H1 (cell line): ENCODE measurements around the gene EHD4.

Experiments used
- ATF2 ChIP-seq: IDR thresholded peaks from 2 replicates; pipeline ENCODE4 v1.6.1; 2012; ENCODE audit warnings: low read length, inconsistent platforms
- CEBPB ChIP-seq: IDR thresholded peaks from 2 replicates; pipeline ENCODE4 v1.6.1; 2012; ENCODE audit warnings: low read depth, low read length
- CREB1 ChIP-seq: IDR thresholded peaks from 2 replicates; pipeline ENCODE4 v1.6.1; 2012; ENCODE audit warnings: inconsistent platforms
- CTCF ChIP-seq, 3 experiments: IDR thresholded peaks; 1 replicate in 2 of 3; 2 replicates in 1 of 3; pipeline versions ENCODE4 v1.5.1 to v1.6.1; 2011; ENCODE audit warnings: low read length in 3 of 3, mild to moderate bottlenecking in 3 of 3, inconsistent platforms in 2 of 3, low read depth in 1 of 3, moderate library complexity in 1 of 3; ENCODE audit not compliant: insufficient read depth in 1 of 3; ENCODE audit errors: control extremely low read depth in 1 of 3
- EZH2 ChIP-seq: fragments of 200-600 bp; sonication (generic); IDR thresholded peaks from 2 replicates; pipeline ENCODE4 v1.7.1; 2012; ENCODE audit warnings: low read depth, mild to moderate bottlenecking, moderate library complexity, low read length, inconsistent platforms; ENCODE audit not compliant: severe bottlenecking
- HDAC2 ChIP-seq, 2 experiments: fragments of 300-600 bp in 1 of 2; sonication (generic) in 1 of 2; IDR thresholded peaks; 2 replicates each; pipeline ENCODE4 v1.6.1; 2011 to 2012; ENCODE audit warnings: low read depth in 2 of 2, low read length in 2 of 2, mild to moderate bottlenecking in 2 of 2, moderate library complexity in 2 of 2, borderline replicate concordance in 1 of 2, inconsistent platforms in 1 of 2
- JUND ChIP-seq: IDR thresholded peaks from 2 replicates; pipeline ENCODE4 v1.6.1; 2011; ENCODE audit warnings: mild to moderate bottlenecking, improper control_type of control experiment, low read length
- MAX ChIP-seq: IDR thresholded peaks from 2 replicates; pipeline ENCODE4 v1.6.1; 2012; ENCODE audit warnings: inconsistent platforms
- NANOG ChIP-seq: IDR thresholded peaks from 2 replicates; pipeline ENCODE4 v1.6.1; 2011; ENCODE audit warnings: low read length, low read depth, mild to moderate bottlenecking, inconsistent platforms; ENCODE audit not compliant: insufficient read depth, poor library complexity, severe bottlenecking
- RFX5 ChIP-seq: IDR thresholded peaks from 2 replicates; pipeline ENCODE4 v1.6.1; 2011; ENCODE audit warnings: low read depth, low read length, improper control_type of control experiment, borderline replicate concordance
- RXRA ChIP-seq: IDR thresholded peaks from 2 replicates; pipeline ENCODE4 v1.6.1; 2011; ENCODE audit warnings: low read depth, mild to moderate bottlenecking, low read length, moderate library complexity; ENCODE audit not compliant: insufficient read depth
- SIN3A ChIP-seq, 2 experiments: IDR thresholded peaks in 1 of 2; conservative IDR thresholded peaks in 1 of 2; 2 replicates each; pipeline ENCODE4 v1.6.1; 2011 to 2012; ENCODE audit warnings: low read length in 2 of 2, improper control_type of control experiment in 1 of 2, low read depth in 1 of 2, mild to moderate bottlenecking in 1 of 2
- SP1 ChIP-seq: IDR thresholded peaks from 2 replicates; pipeline ENCODE4 v1.6.1; 2011; ENCODE audit warnings: low read depth, low read length
- TAF1 ChIP-seq: IDR thresholded peaks from 2 replicates; pipeline ENCODE4 v1.6.1; 2011; ENCODE audit warnings: mild to moderate bottlenecking, low read depth, low read length

GRCh38 chr15:41858756-41859155, 113.6 kb downstream of the EHD4 start:
- TF ChIP-seq CTCF (IDR thresholded peaks at IDR 0.05; ENCODE audit: control extremely low read depth in 1 of 3, insufficient read depth in 1 of 3, low read depth in 1 of 3, low read length in 3 of 3) (peak in 2 of 3 experiments; percentile 29 to 36; a peak in 2 of 4 replicates), CREB1 (no peak), RXRA (no peak), SP1 (no peak), SIN3A (conservative IDR thresholded peaks at IDR 0.05 in 1 of 2, IDR thresholded peaks at IDR 0.05 in 1 of 2; ENCODE audit: low read depth in 1 of 2, low read length in 2 of 2) (no peak), EZH2 (no peak), HDAC2 (IDR thresholded peaks at IDR 0.05; ENCODE audit: borderline replicate concordance in 1 of 2, low read depth in 2 of 2, low read length in 2 of 2) (no peak), ATF2 (no peak), RFX5 (no peak), TAF1 (no peak), MAX (no peak), CEBPB (no peak), JUND (no peak), NANOG (no peak)
